NCI-H2171 treated with DMSO at 0.1 percent for 48 hours (cell line): ENCODE results near the gene ABR.

ENCODE experiments used
- DNase-seq: peaks from one replicate; lab custom pipeline; 2025; lab: John Stamatoyannopoulos, UW

The ABR gene

GRCh38 chr17:1030684-1031532, 148.9 kb downstream of the ABR start:
- no peak for DNase-seq

- no peak for DNase-seq
Observed at GRCh38 chr17:1029922-1030644, 149.7 kb downstream of the ABR start.

GRCh38 chr17:1029196-1029921, 150.4 kb downstream of the ABR start:
- DNase-seq, result no peak

- DNase-seq, result no peak
Observed at GRCh38 chr17:1027044-1027443, 152.7 kb downstream of the ABR start.

GRCh38 chr17:1026599-1026975, 153.2 kb downstream of the ABR start:
- no peak for DNase-seq

GRCh38 chr17:1025733-1026598, 153.8 kb downstream of the ABR start:
- no peak for DNase-seq

GRCh38 chr17:1024076-1024475, 155.7 kb downstream of the ABR start:
- no peak for DNase-seq

GRCh38 chr17:1022278-1023024, 157.3 kb downstream of the ABR start:
- DNase-seq, result no peak

- no peak for DNase-seq
Observed at GRCh38 chr17:1021147-1021546, 158.6 kb downstream of the ABR start.

GRCh38 chr17:1019451-1019850, 160.3 kb downstream of the ABR start:
- no peak for DNase-seq

GRCh38 chr17:1018547-1018946, 161.2 kb downstream of the ABR start:
- DNase-seq, result no peak

- DNase-seq, result no peak
Observed at GRCh38 chr17:1013729-1014090, 166.1 kb downstream of the ABR start.

- DNase-seq, result no peak
Observed at GRCh38 chr17:1012823-1013728, 166.7 kb downstream of the ABR start.

GRCh38 chr17:1011760-1012735, 167.7 kb downstream of the ABR start:
- DNase-seq, result no peak

GRCh38 chr17:1011138-1011537, 168.6 kb downstream of the ABR start:
- no peak for DNase-seq

GRCh38 chr17:1010586-1010985, 169.2 kb downstream of the ABR start:
- DNase-seq, result no peak

GRCh38 chr17:1010086-1010450, 169.7 kb downstream of the ABR start:
- no peak for DNase-seq

- DNase-seq, result no peak
Observed at GRCh38 chr17:1009229-1010085, 170.3 kb downstream of the ABR start.
